AG20443 (cell line): Measurements from ENCODE around the gene ARHGAP18.

ENCODE experiments used
- DNase-seq: peaks from one replicate; pipeline ENCODE4 v3.0.0; 2012; ENCODE audit warnings: low spot score, mixed read lengths

The ARHGAP18 gene

DNA sequence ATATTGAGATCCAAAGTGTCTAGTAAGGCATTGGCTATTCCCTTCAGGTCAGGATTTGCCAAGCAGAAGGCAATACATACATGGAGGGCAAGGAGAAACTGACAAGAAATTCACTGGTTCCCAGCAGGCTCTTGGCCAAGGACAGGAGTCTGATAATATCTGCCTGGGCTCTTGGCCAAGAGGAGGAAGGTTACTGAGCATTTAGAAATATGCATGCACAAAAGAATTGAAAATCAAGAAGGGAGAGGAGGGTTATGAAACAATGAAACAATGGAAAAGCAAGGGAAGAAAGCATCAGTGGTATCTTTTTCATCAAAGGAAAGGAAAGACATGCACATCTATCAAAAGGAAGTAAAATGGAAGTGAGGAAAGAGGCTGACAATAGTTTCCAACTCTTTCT lies 42.4 kb downstream of the ARHGAP18 start:
- no peak for DNase-seq

DNA sequence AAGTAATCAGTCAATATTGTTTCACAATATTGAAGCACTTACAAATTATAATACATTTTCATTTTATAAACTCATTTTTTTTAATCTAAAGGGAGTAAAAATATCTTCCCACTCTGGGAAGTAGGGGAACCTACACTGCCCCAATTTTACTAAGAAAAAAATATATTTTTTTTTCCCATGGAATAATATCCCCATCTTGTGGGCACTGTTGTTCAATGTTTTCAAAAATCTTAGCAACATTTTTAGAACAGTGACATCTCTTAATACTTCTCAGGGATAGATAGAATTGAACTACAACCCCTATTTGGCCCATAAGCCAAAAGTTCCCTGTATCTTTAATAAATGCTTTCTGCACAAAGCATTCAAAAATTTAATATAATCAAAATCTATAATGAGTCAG lies 42.9 kb downstream of the ARHGAP18 start:
- DNase-seq: no peak

DNA sequence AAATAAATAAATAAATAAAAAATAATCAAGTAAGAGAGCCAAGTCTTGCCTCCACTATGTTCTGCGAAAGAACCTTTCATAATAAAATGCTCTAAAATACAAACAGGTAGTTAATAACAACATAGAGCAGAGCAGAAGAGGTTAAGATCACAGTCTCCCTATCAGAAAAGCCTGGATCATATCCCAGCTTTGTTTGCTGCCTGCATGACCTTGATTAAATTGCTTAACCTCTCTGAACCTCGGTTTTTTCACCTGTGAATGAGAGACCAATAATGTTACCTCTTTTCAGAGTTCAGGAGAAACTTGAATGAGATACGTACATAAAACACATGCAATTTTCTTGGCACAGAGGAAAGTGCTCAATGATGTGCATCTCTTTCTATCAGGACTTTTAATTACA lies 44.4 kb downstream of the ARHGAP18 start:
- no peak for DNase-seq

DNA sequence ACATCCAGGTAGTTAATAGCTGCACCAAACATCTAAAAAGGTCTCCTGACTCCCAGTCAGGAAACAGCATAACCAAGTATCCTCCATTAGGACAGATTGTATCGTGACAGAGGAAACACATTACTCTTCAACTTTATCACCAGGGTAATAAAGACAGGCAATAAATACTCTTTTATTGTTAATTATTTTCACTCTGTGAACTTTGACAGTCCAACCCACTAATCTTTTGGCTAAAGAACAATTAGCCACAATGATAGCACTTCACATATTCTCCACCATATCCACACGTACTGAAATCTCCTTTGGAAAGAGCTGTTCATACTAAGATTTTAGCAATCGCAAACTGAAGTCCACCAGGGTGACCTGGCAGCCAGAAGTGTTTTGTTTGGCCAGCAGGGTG lies 46.4 kb downstream of the ARHGAP18 start:
- no peak for DNase-seq

DNA sequence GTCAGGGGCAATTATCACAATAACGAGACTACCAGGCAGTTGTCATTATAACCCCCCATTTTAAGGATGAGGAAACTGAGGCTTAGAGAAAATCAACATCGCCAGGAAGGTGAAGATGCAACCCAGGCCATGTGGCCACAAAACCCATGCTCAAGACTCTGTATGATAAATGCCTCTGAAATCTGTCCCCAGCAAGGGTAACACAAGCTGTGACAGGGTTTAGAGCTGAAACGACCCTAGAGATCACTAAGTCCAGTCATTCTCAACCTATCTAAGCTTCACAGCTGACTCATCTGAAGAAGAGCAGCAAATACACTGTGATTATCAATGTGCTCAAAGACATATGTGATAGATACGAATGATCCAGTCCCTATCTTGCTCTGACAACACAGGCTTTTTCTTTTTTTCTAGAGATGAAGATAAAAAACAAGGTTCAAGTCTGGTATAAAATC lies 47.0 kb downstream of the ARHGAP18 start:
- no peak for DNase-seq

DNA sequence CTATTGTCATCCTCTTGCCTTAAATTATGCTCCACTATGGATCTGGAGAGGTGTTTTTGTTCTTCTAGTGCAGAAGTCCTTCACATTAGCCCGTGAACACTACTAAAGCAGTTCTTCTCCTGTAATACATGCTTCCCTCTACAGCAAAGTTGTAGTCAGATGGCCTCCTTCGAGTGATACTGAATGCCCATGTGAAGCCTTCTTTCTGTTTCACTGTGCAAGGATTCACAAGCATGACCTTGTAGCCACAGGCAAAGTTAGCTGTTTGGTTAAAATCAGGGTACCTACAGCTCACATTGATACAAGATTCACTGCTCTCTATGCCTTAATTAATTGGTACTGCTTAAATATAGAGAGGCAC lies 47.6 kb downstream of the ARHGAP18 start:
- no peak for DNase-seq

DNA sequence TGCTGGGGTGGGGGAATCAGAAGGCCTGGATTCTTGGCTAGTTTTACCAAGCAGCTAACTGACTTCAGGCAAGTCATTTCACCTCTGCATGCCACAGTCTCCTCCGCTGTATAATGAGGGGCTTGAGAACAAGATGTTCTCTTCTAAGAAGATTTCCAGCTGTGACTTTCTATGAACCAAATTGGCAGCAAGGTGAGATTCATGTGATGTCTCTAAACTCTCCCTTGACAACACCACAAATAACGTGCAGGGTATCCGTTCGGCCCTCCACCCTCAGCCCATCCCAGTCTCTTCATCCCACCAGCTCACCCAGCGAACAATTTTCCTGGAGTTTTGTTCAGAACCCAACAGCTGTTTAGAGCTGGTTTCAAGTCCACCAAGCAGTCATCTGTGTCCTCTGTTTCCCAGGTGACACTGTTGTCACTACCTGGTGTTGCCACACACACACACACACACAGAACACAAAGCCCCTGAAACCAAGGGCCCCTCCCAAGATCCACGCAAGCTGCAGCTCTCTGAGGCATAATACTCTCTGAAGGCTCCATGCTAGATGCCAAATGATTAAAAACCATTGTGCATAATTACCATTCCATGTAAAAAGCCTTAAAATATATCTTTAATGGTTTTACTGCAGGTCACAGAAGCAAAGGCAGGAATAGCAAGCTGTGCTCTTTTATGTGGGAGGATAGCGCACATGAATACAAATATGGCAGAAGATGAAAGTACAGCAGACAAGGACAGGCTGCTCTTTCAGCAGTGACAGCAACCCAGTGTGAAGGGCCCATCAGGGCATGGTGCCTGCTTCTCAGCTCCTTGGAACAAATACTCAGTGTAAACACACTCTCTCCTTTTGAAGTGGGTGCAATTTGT lies 48.2 kb downstream of the ARHGAP18 start:
- DNase-seq: no peak

DNA sequence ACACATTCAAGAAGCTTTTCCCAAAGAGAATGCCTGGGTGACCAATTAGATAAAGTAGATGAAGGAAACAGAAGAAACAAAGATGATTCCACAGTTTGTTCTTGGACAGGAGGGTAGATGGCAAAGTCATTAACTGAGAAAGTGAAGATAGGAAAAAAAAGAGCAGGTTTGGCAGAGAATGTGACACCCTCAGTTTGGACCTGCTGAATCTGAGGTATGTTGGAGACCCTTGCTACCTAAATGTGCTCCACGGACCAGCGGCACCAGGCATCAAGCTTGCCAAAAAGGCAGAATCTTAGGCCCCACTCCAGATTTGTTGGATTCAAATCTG lies 49.7 kb downstream of the ARHGAP18 start:
- no peak for DNase-seq

DNA sequence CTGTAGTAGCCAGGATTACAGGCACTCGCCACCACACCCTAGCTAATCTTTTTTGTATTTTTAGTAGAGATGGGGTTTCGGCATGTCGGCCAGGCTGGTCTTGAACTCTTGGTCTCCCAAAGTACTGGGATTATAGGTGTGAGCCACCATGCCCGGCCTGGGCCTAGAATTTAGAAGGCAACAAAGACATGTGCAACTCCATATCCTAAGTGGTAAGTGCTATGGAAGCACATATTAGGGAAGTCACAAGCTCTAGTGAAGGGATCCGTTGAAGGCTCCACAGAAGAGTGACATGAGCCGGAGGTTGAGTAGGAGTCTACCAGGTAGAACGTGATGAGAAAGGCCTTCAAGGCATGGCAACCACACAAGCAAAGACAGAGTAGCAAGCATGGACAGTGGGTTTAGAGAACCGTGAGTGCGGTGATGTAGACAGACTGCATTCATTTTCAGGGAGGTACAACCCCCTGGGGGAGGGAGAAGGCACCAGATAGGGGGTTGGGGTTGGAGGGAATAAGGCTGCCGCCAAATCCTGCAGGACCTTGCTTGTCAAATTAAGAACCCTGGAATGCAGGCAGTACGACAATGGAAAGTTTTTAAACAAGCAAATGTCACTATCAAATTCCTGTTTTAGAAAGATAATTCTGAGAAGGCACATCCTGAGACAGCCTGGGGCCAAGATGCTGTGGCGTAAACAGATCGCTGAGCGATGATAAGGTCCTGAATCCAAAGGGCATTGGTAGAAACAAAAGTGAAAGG lies 50.2 kb downstream of the ARHGAP18 start:
- no peak for DNase-seq

DNA sequence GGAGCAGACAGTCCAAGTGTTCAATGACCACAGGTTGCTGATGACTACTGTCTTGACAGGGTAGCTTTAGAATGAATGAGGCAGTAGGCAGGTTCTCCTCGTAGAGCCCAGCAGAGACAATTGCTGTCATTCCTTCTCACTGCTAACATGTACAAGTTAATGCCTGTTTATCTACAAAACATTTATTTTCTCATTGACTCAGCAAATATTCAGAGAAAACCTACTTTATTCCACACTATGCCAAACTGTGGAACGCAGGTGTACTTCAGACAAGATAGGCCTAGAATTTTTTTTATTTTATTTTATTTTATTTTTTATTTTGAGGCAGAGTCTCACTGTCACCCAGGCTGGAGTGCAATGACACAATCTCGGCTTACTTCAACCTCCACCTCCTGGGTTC lies 50.8 kb downstream of the ARHGAP18 start:
- DNase-seq: no peak

DNA sequence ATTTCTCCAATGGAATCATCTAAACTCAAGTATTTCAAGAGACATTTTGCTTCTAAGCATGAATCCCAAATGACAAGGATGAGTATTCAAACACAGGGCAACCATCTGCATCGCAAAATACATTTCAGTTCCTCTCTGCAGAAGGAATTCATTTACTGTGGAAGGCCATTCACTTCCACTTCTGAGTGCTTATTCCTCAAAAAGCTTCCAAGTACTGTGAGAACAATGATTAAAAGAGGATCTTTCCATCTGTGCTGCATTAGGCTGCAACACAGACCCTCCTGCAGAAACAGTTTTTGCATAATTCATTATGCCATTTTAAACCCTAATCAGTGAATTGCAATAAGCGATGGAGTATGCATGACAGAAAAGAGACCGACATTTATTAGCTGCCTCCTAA lies 52.5 kb downstream of the ARHGAP18 start:
- DNase-seq: no peak

DNA sequence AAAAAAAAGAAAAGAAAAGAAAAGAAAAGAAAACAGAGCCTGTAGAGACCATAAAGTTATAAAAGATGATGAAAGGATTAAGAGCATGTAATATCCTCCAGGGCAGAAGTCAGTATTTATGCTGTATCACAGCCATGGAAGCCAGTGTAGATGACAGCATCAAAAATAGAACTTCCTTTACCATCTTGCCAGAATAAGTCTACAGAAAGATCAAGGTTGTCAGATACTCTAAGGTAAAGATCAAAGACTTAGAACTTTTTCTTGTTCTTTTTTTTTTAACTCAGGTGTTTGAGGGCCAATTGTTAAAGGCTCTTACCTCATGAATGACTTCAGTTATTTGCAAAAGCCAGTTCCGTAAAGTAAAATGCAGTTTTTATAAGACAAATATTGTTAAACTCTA lies 54.6 kb downstream of the ARHGAP18 start:
- DNase-seq: no peak

DNA sequence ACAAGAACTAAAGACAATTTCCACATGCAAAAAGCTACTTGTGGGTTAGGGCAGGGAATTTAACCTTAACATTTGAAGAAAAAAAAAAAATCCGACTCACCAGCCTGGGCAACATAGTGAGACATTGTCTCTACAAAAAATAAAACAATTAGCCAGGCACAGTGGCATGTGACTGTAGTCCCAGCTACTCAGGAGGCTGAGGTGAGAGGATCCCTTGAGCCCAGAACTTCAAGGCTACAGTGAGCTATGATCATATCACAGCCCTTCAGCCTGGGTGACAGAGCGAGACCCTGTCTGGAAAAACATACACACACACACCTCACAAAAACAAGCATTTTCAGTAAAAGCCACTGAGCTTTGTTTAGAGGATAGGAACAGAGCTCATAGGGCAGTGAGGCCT lies 56.2 kb downstream of the ARHGAP18 start:
- no peak for DNase-seq

DNA sequence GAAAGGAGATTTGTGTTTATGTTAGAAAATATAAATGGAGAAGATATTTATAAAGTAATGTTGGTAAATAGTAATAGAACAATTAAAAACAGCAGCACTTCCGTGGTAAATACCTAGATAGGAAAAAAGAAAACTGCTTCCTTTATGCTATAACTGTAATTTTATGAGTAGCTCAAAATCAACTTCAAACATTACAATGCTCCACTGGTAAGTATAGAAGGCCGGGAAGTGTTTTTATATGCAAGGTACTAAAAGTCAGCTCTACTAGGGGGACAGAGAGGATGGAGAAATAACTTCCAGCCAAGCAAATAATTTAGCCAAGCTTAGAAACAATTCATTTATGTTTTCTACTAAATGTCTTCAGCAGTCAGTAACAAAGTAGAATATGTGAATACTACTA lies 56.7 kb downstream of the ARHGAP18 start:
- no peak for DNase-seq

DNA sequence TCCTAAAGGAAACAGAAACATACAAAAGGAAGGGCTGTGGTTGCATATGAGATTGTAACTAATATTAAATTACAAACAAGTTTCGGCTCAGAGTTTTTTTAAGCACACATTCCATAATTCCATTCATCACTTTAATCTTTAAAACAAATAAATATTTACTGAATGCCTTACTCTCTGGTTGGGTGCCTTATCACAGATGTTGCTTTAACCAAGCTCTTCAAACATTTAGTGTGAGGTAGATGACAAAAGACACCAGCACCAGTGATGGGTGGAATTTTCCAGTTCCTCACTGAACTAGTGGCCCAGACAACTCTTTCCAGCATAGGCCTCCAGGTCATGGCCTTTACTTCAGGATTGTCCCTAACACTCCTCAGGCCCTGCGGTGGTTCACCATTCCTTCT lies 58.7 kb downstream of the ARHGAP18 start:
- no peak for DNase-seq

DNA sequence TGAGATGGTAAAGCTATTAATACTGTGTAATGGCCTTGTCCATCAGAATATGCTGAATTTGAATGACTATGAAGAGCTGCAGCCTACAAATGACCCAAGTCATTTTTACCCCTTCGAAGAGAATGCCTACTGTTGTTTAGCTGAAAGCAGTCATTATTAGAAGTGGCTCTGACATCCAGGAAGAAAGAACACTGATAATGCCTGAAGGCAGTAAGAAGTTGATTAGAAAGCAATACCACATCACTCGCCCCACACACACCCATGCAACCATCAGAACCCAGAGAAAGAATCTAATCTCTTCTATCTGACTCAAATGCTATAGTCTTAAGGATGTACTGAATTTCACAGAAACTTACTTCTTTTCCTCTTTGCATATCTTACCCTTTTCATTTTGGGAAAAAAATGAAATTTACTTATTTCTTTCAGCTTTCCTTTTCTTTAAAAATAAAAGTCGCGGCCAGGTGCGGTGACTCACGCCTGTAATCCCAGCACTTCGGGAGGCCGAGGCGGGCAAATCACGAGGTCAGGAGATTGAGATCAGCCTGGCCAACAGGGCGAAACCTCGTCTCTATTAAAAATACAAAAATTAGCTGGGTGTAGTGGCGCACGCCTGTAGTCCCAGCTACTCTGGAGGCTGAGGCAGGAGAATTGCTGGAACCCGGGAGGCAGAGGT lies 61.0 kb downstream of the ARHGAP18 start:
- no peak for DNase-seq

DNA sequence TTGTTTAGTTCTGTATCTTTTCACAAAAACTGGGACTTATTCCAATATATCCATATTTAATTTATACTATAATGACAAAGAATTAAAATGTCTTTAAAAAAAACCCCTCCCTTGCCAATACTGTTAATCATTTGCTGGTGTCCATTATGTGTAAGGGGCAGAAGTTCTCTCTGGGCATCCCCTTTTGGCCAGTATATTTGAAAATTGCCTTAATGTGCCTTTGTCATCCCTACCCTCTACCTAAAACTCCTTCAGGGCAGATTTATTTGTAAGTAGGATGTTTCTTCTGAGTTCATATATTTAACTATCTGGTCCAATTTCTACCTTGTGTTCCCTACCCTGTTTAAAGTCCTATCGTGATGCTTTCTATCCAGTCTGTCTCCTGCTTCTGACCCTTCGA lies 62.9 kb downstream of the ARHGAP18 start:
- no peak for DNase-seq

DNA sequence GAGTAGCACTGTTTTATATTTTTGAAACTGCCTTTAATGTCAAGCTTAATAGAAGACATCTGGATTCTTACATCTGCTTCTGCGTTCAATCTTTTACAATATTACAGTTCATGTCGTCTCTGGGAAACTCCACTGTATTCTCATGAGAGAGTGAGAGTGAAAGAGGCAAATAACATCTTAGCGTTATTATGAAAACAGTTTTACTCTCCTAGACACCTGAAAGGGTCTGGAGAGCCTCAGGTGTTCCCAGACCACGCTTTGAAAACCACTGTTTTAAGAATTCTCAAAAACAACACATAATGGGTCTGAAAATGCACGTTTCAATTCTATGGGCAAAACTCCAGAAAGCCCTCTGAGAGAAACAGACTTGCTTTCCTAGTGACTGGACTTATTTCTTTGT lies 63.3 kb downstream of the ARHGAP18 start:
- DNase-seq: no peak

DNA sequence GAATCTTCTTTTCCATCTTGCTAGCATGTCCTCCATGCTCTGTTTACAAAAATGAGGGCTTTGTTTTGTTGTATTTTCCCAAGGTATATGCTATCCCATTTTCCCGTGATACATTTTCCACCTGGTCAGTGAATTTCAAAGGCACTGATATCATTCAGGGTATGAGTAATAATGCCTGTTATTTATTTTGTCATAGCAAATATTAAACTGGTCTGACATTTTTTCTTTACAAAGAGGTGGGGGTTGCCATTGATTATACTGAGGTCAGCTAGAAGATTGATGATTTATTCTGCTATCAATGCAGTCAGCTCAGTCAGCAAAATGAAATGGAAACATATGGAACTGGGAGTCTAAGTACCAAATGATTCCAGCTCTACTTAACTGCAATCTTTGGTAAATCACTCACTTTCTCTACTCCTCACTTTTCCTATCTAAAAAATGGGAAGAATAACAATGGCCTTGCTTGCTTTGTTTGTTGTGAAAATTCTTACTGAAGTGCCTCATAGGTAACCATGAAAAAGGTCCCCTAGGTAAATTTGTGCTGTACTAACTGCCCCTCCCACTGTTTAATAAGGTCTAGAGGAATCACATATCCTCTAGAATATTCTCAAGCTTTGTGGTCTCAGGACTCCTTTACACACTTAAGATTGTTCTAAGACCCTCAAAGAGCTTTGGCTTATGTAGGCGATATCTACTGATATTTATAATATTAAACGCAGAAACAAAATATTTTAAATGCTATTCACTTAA lies 64.0 kb downstream of the ARHGAP18 start:
- DNase-seq: no peak

DNA sequence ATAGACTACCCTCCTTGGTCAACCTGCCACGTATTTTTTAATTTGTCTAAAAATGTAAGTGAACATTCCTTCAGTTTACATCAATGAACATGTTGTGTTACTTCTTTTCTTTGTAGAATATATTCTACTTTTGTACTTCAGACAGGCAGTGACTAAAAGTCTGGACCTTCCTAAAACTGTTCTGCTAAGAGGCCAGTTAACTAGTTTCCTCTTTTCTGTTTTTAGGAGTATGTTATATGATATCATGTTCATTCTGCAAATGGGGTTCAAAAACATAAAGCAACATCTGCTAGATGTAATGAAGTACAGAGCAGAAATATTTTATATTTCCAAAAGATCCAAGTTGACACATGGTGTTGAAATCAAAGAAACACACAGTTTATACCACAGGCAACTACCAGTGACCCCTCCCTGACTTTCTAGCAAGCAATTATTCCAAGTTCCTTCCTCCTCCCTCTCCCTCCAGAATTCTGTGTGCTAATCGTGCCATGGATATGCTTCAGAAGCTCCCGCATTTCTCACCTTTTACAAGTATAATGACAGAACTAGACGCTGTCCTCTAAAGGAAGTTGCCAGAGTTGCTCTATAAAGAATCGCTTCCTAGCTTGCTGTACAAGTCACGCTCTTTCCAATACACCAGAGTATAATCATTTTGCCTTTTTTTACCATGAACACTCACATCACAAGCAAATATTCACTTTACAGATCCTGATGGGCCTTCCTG lies 64.7 kb downstream of the ARHGAP18 start:
- DNase-seq: no peak

DNA sequence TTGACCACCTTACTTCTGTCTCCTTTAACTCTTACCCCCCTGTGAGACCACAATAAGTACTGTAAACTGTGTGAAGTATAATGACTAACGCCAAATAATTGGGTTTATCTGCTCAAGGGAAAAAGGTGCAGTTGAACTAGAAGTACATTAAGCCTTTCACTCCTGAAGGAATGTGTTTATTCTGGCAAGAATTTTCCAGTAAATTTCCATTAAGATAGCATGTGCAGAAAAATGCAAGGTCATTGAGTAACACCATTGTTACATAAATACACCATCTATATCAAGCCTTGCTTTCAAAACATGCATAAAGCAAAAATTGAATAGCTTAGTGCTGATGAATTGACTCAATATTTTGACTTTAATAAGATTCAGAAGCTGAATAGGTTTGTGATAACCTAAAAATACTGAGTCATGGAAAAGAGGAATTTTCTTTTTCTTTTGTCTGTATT lies 65.4 kb downstream of the ARHGAP18 start:
- DNase-seq: no peak

DNA sequence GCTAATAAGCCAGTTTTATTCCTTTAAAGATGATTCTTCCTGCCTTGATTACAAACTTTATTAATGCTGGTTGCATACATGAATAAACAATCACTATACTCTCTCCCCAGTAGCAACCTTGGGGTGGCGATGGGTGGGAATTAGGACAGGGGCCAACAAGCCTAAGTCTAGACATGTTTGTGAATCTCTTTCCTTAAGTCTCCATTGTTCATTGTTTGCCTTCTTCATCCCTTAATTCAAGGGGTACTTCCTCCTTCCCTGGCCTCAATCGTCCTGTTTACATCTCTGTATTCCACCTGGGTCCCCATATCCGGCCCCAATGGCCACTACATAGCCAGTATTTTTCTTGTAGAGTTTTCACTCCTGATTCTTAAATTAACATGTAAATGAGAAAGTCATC lies 66.0 kb downstream of the ARHGAP18 start:
- DNase-seq: no peak
